Skeletal muscle tissue (tissue), 4 donors: ENCODE data around the gene TOB1. TPM values are rescaled to one million over a fixed set of nuclear protein-coding genes. Genes with fewer than 3 reads are reported as not detected.
A peak's percentile ranks its signal among the peaks of the same experiment; 100 is the strongest.

Experiments used
- H3K27ac ChIP-seq: one replicate; pipeline ENCODE4 v1.7.0; 2013; ENCODE audit warnings: mild to moderate bottlenecking, low read depth, low read length, inconsistent platforms
- H3K27me3 ChIP-seq, 3 donors: one replicate each; pipeline ENCODE4 v1.7.0; 2013; ENCODE audit warnings: low read length in 3 of 3; ENCODE audit not compliant: control insufficient read depth in 3 of 3, insufficient read depth in 3 of 3
- H3K36me3 ChIP-seq, 3 donors: one replicate each; pipeline ENCODE4 v1.7.0; 2013; ENCODE audit warnings: low read length in 3 of 3; ENCODE audit not compliant: control insufficient read depth in 3 of 3, insufficient read depth in 3 of 3
- H3K4me1 ChIP-seq, 3 donors: one replicate each; pipeline ENCODE4 v1.7.0; 2013; ENCODE audit warnings: low read length in 3 of 3, mild to moderate bottlenecking in 3 of 3; ENCODE audit not compliant: control insufficient read depth in 3 of 3, insufficient read depth in 3 of 3
- H3K4me3 ChIP-seq, 3 donors: one replicate each; pipeline ENCODE4 v1.7.0; 2013; ENCODE audit warnings: low read length in 3 of 3
- H3K9ac ChIP-seq, 3 donors: one replicate each; pipeline ENCODE4 v1.7.0; 2013; ENCODE audit warnings: low read length in 3 of 3, mild to moderate bottlenecking in 3 of 3, moderate library complexity in 2 of 3, low read depth in 1 of 3
- H3K9me3 ChIP-seq, 3 donors: one replicate each; pipeline ENCODE4 v1.7.0; 2013; ENCODE audit warnings: low read length in 3 of 3; ENCODE audit not compliant: control insufficient read depth in 3 of 3
- total RNA-seq: library from RNA; depleted of rRNA; stranded (reverse); fragments of >200 nt; gene quantifications from one replicate; pipeline ENCODE4 v1.2.3, GENCODE V29; 2014
- donor health status: Osteomylitis.

Gene TOB1
- total RNA-seq, 1 donor from 2014 or later: 27.1 TPM

DNA sequence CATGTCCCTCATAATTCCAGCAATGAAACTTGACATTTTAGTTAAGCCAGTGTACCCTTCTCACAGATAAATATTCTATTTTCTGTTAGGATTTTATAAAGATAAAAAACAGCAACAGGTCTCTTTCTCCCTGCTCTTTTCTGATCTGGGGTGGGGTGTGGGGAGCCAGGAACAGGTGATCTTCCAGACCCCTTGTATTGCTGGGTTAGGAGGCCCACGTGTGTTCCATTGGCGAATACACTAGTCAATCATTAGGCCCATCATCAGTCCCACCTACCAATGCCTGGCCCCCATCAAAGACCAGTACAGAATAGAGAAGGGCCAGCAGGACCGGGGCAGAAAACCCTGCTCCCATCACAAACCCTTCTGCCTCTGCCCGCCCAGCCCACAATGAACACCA, 40.3 kb upstream of the TOB1 start:
- no peaks in the 10 kb centered on the region for H3K9me3 ChIP-seq
- H3K4me1 ChIP-seq: peaks cover 31 to 60% (median 54%) of the 10 kb centered on the region in 3 donors
- no peaks in the 10 kb centered on the region for H3K27me3 ChIP-seq
- no peaks in the 10 kb centered on the region for H3K36me3 ChIP-seq
- H3K27ac ChIP-seq: no peak overlapping the region
- H3K9ac ChIP-seq: no peak overlapping the region
- no peak overlapping the region for H3K4me3 ChIP-seq

DNA sequence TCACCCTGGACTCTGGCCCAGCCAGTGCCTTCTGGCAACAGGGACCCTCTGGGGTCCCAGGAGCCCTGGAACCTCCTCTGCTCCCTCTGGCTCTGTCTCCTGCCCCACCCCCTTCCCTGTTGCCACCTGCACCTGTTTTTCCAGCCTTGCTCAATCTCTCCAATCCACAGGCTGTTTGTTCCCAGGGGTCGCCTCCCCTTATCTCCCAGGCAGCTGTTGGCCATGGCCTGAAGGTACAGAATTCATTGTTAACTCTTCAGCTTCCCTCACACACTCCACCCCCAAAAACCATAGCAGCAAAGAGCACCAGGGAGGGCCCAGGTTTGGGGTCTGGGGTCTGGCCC, 39.3 kb upstream of the TOB1 start:
- peaks cover 31 to 60% (median 54%) of the 10 kb centered on the region in 3 donors for H3K4me1 ChIP-seq
- peak overlapping the region; percentile 55 to 85 (median 79) for H3K9ac ChIP-seq
- H3K27me3 ChIP-seq: no peaks in the 10 kb centered on the region
- no peaks in the 10 kb centered on the region for H3K9me3 ChIP-seq
- no peak overlapping the region for H3K4me3 ChIP-seq
- H3K36me3 ChIP-seq: no peaks in the 10 kb centered on the region
- peak overlapping the region; percentile 91 for H3K27ac ChIP-seq

DNA sequence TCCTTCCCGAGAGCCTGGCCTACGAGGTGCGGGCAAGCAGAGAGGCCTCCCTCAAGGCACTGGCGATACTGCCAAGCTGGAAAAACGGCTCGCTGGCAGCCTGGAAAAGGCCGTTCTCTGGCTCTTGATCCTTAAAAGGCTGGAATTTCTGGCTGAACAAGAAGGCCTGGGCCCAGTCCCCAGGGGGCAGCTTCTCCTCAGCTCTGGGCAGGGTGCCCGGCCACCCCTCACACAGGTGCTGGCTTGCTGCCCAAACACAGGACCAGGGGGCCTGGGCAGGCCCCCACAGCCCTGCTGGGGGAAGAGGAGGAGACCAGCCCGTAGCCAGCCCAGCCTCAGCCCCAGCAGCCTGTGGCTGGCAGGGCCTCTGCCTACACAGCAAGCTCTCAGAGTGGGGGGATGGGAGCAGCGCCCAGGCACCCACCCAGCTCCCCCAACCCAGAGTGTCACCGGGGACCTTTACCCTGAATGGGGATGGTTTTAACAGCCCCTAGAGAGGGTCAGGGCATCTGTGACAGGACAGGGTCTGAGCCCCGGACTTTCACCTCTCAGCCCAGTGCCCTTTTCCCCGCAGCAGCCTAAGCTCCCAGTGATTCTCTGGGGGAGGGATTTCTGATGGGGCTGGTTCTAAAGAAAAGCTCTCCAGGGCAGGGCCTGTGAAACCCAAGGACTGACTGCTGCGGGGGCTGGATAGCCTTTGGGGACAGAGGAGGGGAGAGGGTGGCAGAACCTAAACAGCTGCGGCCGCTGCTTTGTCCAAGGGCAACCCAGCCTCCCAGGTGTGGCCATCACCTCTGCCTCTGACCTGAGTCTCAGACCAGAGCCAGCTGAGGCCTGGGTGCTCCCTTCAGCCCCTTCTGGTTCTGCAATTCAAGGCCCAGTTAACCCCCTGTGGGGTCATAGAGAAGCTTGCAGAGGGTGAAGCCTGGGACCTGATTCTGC, 38.6 kb upstream of the TOB1 start:
- peak overlapping the region; percentile 91 for H3K27ac ChIP-seq
- H3K4me1 ChIP-seq: peaks cover 31 to 56% (median 48%) of the 10 kb centered on the region in 3 donors
- H3K27me3 ChIP-seq: no peaks in the 10 kb centered on the region
- H3K9me3 ChIP-seq: no peaks in the 10 kb centered on the region
- peak overlapping the region in 2 of 3 donors; percentile 41 to 46 for H3K4me3 ChIP-seq
- peak overlapping the region; percentile 55 to 85 (median 79) for H3K9ac ChIP-seq
- no peaks in the 10 kb centered on the region for H3K36me3 ChIP-seq

DNA sequence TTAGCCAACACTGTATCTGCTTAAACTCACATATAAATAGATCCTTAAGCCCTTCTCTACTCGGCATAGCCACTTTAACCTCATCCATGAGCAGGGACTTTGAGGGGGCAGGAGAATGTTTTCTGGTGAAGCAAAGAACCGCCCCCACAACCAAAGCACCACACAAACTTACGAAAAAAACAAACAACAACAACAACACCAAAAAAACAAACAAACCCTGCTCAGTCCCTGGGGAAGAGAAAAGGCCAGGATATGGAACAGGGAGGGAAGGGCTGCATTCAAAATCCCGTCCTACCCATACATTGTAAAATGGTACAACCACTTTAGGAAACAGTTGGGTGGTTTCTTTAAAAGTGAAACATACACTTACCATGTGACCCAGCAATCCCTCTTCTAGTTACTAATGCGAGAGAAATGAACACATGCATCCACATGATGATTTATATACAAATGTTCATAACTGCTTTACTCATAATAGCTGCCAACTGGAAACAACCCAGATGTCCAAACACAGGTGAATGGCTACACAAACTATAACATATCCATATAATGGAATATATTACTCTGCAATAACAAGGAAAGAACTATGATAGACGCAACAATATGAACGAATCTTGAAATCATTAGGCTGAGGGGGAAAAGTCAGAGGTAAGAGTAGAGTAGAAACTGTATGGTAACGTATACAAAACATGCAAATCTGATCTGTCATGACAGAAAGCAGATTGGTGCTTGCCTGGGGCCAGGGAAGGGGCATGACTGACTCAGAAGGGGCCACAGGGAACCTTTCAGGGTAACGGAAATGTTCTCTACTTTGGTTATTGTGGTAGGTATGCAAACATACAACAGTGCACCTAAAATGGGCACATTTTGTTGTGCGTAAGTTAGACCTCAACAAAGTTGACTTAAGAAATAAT, 37.7 kb upstream of the TOB1 start:
- peak overlapping the region; percentile 55 to 85 (median 79) for H3K9ac ChIP-seq

DNA sequence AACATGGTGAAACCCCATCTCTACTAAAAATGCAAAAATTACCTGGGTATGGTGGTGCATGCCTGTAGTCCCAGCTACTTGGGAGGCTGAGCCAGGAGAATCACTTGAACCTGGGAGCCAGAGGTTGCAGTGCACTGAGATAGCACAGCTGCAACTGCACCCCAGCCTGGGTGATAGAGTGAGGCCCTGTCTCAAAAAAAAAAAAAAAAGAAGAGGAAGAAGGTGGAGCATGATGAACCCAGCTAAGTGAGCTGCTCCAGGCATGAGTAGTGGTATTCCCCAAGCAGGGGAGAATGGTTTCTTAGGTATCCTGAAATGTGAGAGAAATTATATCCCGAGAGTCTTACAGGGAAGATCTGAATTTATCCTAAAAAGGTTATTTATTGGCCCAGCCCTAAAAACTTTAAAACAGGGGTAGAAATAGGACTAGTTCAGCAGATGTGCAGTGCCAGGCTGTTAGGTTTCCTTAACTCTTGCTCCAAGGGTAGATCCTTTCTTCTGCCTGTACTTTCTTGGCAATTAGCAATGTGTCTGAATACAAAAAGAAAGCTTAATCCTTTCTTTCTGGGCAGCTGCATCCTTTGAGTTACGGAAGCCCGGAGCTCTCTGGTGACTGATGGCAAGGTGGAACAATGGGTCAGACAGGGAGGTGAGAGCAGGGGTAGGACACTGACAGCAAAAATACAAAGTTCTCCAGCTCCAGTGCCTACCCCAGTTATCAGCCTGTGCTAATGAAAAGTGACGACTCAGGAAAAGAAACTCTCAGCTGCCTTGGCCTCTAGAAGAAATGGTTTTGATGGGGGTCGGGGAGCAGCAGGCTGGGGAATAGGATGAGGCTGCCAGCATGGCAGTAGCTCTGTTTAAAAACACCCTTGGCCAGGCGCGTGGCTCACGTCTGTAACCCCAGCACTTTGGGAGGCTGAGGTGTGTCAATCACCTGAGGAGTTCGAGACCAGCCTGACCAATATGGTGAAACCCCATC, 36.5 kb upstream of the TOB1 start:
- no peaks in the 10 kb centered on the region for H3K9me3 ChIP-seq
- peak overlapping the region; percentile 91 for H3K27ac ChIP-seq
- H3K4me1 ChIP-seq: peaks cover 26 to 35% (median 30%) of the 10 kb centered on the region in 3 donors
- H3K27me3 ChIP-seq: no peaks in the 10 kb centered on the region
- no peak overlapping the region for H3K4me3 ChIP-seq
- no peaks in the 10 kb centered on the region for H3K36me3 ChIP-seq
- H3K9ac ChIP-seq: peak overlapping the region in 1 of 3 donors; percentile 33

More for the DNA sequence above, 37.7 kb upstream of the TOB1 start:
- peak overlapping the region in 2 of 3 donors; percentile 41 to 46 for H3K4me3 ChIP-seq
- no peaks in the 10 kb centered on the region for H3K36me3 ChIP-seq
- H3K27me3 ChIP-seq: no peaks in the 10 kb centered on the region
- no peaks in the 10 kb centered on the region for H3K9me3 ChIP-seq
- H3K27ac ChIP-seq: peak overlapping the region; percentile 91
- peaks cover 26 to 47% (median 39%) of the 10 kb centered on the region in 3 donors for H3K4me1 ChIP-seq

DNA sequence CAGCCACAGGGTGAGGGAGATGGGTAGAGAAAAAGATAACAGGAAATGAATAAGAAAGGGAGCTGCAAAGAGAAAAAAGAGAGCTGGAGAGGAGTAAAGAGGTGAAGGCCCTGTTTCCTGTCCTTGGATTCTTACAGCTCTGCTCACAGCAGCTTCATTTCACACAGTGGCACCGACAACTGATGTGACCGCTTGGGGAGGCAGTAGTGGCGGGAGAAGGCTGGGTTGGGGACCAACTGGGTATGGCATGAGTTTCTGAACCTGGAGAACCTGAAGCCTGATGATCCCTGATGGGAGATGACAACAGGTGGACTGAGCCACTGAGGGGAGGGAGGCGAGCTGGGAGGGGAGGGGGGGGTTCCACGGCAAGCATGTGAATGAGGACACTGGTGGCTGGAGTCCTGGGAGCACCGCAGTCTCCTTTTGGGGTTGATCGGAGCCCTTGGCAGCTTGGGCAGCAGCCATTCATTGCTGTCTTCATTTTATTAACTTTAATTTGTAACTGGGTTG, 34.3 kb upstream of the TOB1 start:
- Histone ChIP-seq H3K9ac (no peak overlapping the region), H3K4me1 (peaks cover 22 to 29% (median 25%) of the 10 kb centered on the region in 3 donors), H3K27ac (no peak overlapping the region), H3K4me3 (no peak overlapping the region), H3K9me3 (no peaks in the 10 kb centered on the region), H3K36me3 (no peaks in the 10 kb centered on the region), H3K27me3 (no peaks in the 10 kb centered on the region)

DNA sequence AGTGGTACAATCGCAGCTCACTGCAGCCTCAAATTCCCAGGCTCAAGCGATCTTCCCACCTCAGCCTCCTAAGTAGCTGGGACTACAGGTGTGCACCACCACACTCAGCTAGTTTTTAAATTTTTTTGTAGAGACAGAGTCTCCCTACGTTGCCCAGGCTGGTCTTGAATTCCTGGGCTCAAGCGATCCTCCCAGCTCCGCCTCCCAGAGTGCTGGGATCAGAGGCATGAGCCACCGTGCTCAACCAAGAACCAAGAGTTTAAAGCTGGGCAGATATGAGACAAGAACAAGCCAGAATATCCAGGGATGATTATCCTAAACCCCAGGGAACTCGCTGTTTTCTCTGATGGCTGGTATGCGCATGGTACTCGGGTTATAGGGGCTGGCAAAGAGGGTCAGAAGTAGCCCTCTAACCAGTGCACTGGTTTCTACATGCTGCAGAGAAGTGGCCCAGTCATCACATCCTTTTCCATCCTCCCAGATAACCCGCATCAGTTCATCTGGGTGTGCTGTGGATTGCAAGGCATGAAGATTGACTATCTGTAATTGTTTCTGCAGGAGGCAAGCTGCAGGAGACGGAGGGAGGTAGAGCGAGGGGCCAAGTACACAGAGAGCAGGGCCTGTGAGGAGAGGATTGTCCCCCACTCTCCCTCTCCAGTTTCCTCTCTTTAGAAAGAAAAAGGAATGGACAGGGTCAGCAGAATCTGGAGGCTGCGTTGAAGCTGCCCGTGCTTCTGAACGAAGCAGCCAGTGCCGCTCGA, 33.6 kb upstream of the TOB1 start:
- Histone ChIP-seq H3K4me3 (no peak overlapping the region), H3K27me3 (no peaks in the 10 kb centered on the region), H3K36me3 (no peaks in the 10 kb centered on the region), H3K9me3 (no peaks in the 10 kb centered on the region), H3K4me1 (peaks cover 15 to 22% (median 18%) of the 10 kb centered on the region in 3 donors), H3K27ac (no peak overlapping the region), H3K9ac (no peak overlapping the region)

DNA sequence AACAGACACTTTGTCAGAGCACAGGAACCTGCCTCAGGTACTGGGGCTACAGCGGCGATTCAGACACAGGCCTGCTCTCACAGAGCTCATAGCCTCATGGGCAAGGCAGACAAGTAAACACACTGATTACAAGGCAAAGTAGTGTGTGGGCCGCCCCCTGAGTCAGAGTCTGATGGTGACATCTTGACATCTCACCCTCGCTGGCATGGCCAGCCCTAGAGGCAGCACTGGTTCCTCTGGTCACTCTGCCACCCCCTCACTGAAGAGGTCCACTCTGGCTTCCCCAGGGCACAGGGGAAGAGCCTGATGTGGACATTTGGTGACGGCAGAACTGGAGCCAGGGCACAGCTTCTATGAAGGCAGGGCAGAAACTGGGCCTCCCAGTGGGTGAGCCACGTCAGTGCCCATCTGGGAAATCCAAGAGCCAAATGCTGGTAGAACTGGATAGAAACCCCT, 32.9 kb upstream of the TOB1 start:
- Histone ChIP-seq H3K9me3 (no peaks in the 10 kb centered on the region), H3K4me1 (peaks cover 8 to 15% (median 11%) of the 10 kb centered on the region in 3 donors), H3K27me3 (no peaks in the 10 kb centered on the region), H3K36me3 (no peaks in the 10 kb centered on the region), H3K9ac (no peak overlapping the region), H3K4me3 (no peak overlapping the region), H3K27ac (no peak overlapping the region)
